OCI-LY1 (cell line): ENCODE measurements around the gene ACTG1.

ENCODE experiments used
- H2AFZ ChIP-seq: fragments of 200-600 bp; sonication (generic), shearing (Covaris generic); 2 replicates; pipeline ENCODE4 v1.6.0; 2014; ENCODE audit warnings: antibody characterized with exemption, mild to moderate bottlenecking, low read length
- H3F3A ChIP-seq: fragments of 200-600 bp; sonication (generic), shearing (Covaris generic); 2 replicates; pipeline ENCODE4 v1.6.0; 2014; ENCODE audit warnings: mild to moderate bottlenecking, antibody characterized with exemption, low read length, moderate library complexity; ENCODE audit not compliant: insufficient read depth
- H3K27ac ChIP-seq: fragments of 200-600 bp; sonication (generic); 2 replicates; pipeline ENCODE4 v1.5.1; 2014; ENCODE audit warnings: low read length, mixed run types, mild to moderate bottlenecking, low read depth; ENCODE audit not compliant: poor library complexity, severe bottlenecking
- H3K27me3 ChIP-seq: fragments of 200-600 bp; sonication (generic); 2 replicates; pipeline ENCODE4 v1.6.0; 2014; ENCODE audit warnings: antibody characterized with exemption, mild to moderate bottlenecking, low read length, moderate library complexity; ENCODE audit not compliant: insufficient read depth
- H3K36me3 ChIP-seq: fragments of 200-600 bp; sonication (generic); 2 replicates; pipeline ENCODE4 v1.6.1; 2014; ENCODE audit warnings: mild to moderate bottlenecking, antibody characterized with exemption, low read length, moderate library complexity, mixed read lengths; ENCODE audit not compliant: insufficient read depth
- H3K4me1 ChIP-seq: fragments of 200-600 bp; sonication (generic); 2 replicates; pipeline ENCODE4 v1.5.1; 2014; ENCODE audit warnings: mild to moderate bottlenecking, low read length, moderate library complexity; ENCODE audit not compliant: insufficient read depth, severe bottlenecking
- H3K4me2 ChIP-seq: fragments of 200-600 bp; sonication (generic), shearing (Covaris generic); 2 replicates; pipeline ENCODE4 v1.6.1; 2014; ENCODE audit warnings: low read length
- H3K4me3 ChIP-seq: fragments of 200-600 bp; sonication (generic); 2 replicates; pipeline ENCODE4 v1.5.1; 2014; ENCODE audit warnings: low read length, low read depth, mild to moderate bottlenecking, mixed read lengths; ENCODE audit not compliant: poor library complexity, severe bottlenecking
- H3K79me2 ChIP-seq: fragments of 200-600 bp; shearing (Covaris generic); 2 replicates; pipeline ENCODE4 v1.6.1; 2016; ENCODE audit warnings: mixed run types, low read length, mixed read lengths; ENCODE audit not compliant: insufficient read depth
- H3K9ac ChIP-seq: fragments of 200-600 bp; sonication (generic), shearing (Covaris generic); 2 replicates; pipeline ENCODE4 v1.6.1; 2014; ENCODE audit warnings: mild to moderate bottlenecking, low read length, mixed read lengths
- H3K9me2 ChIP-seq: fragments of 200-600 bp; sonication (generic), shearing (Covaris generic); 2 replicates; pipeline ENCODE4 v1.6.1; 2014; ENCODE audit warnings: low read depth, mild to moderate bottlenecking, low read length, mixed read lengths
- H3K9me3 ChIP-seq: fragments of 200-600 bp; shearing (Covaris generic); 2 replicates; pipeline ENCODE4 v1.6.1; 2014; ENCODE audit warnings: low read length, mixed read lengths
- H4K20me1 ChIP-seq: fragments of 200-600 bp; sonication (generic), shearing (Covaris generic); 2 replicates; pipeline ENCODE4 v1.6.0; 2016; ENCODE audit warnings: mild to moderate bottlenecking, low read length; ENCODE audit not compliant: insufficient read depth
- EZH2 ChIP-seq: fragments of 200-600 bp; sonication (generic), shearing (Covaris generic); IDR thresholded peaks from 2 replicates; pipeline ENCODE4 v1.8.0; 2017; ENCODE audit warnings: borderline replicate concordance, mixed run types, mild to moderate bottlenecking, antibody characterized with exemption, low read length, moderate library complexity, mixed read lengths
- TF ChIP-seq, protein P1 (sequence below): fragments of 200-600 bp; sonication (generic), shearing (Covaris generic); IDR thresholded peaks from 2 replicates; pipeline ENCODE4 v1.5.1; 2017; ENCODE audit warnings: mild to moderate bottlenecking, antibody characterized with exemption, low read length, moderate library complexity, mixed read lengths

Gene ACTG1

DNA sequence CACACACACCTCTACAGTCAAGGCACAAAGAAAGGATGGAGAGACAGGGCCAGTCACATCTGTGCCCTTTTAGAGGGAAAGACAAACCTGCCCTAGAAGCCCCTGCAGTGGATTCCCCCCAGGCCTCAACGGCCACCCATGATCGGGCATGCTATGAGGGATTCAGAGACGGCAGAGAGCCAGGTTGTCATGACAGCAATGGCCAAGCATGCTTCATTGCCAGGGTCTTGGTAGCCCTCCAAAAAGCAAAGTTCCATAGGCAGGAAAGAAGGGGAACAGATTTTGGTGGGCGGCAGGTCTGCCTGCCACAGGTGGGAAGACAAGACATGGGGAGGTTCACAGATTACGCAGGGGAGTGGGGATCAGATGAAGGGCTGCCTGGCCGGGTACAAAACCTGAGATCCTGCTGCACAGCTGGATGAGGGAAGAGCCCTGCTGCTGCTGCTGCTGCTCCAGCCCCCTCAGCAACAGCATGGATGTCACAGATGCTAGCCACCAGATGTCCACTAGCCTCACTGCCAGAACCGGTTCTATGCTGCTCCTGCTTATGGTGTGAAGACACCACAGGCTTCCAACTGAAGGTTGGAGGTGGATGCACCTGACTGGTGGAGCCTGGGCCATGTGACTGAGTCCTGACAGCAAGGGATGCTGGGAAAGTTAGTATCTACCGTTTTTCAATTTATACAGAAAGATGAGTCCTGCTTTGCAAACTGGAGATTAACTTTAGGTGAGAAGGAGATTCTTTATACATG, 17.8 kb downstream of the ACTG1 start:
- H3K4me2 ChIP-seq: no peak overlapping the region

DNA sequence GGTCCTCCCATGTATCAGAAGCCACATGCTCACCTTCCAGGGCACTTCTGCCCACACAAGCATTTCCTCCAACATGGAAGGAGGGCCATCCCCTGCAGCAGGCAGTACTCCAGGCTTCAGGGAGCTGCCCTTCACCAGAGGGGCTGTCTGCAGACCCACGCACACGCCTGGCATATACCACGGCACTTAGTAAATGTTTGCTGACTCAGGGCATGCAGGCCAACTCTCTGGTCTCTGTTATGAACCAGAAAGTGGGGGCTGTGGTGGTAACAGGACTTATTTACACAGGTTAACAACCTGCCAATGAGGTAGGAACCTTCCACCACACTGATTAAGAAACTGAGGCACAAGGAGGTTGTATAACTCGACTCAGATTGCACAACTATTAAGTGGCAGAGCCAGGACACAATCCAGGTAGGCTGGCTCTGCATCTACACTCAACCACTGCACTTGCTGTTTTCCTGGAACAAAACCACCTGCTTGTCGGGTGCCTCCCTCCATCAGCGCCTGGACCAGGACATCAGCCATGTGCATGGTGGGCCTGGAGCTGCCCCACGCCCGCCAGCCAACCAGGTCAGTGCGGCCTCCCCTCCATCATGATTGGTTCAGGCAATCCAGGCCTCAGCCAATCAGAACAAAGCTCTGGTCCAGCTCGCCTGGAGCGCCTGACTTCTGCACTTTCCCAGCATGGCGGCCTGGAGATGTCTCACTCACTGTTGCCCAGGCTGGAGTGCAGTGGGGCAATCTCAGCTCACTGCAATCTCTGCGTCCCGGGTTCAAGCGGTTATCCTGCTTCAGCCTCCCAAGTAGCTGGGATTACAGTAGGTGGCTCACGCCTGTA, 19.2 kb downstream of the ACTG1 start:
- peaks cover 9% of the 10 kb centered on the region; the same call in 1 of the 2 replicates for H3K27me3 ChIP-seq
- H4K20me1 ChIP-seq: no peaks in the 10 kb centered on the region
- H3K9ac ChIP-seq: no peak overlapping the region
- H3K79me2 ChIP-seq: no peaks in the 10 kb centered on the region
- H3K9me2 ChIP-seq: no peaks in the 10 kb centered on the region
- H3K27ac ChIP-seq: no peak overlapping the region
- no peak overlapping the region for H3K4me2 ChIP-seq
- no peaks in the 10 kb centered on the region for H3K36me3 ChIP-seq
- no peak overlapping the region for H2AFZ ChIP-seq
- no peaks in the 10 kb centered on the region for H3K9me3 ChIP-seq
- H3F3A ChIP-seq: no peaks in the 10 kb centered on the region
- H3K4me3 ChIP-seq: no peak overlapping the region
- peaks cover 6% of the 10 kb centered on the region for H3K4me1 ChIP-seq
- TF ChIP-seq, protein P1, sequence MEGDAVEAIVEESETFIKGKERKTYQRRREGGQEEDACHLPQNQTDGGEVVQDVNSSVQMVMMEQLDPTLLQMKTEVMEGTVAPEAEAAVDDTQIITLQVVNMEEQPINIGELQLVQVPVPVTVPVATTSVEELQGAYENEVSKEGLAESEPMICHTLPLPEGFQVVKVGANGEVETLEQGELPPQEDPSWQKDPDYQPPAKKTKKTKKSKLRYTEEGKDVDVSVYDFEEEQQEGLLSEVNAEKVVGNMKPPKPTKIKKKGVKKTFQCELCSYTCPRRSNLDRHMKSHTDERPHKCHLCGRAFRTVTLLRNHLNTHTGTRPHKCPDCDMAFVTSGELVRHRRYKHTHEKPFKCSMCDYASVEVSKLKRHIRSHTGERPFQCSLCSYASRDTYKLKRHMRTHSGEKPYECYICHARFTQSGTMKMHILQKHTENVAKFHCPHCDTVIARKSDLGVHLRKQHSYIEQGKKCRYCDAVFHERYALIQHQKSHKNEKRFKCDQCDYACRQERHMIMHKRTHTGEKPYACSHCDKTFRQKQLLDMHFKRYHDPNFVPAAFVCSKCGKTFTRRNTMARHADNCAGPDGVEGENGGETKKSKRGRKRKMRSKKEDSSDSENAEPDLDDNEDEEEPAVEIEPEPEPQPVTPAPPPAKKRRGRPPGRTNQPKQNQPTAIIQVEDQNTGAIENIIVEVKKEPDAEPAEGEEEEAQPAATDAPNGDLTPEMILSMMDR: no peak
- TF ChIP-seq EZH2: no peak

More for the DNA sequence above, 17.8 kb downstream of the ACTG1 start:
- Histone ChIP-seq H3K4me3 (no peak overlapping the region), H2AFZ (no peak overlapping the region), H3K27ac (no peak overlapping the region), H3K79me2 (no peaks in the 10 kb centered on the region), H3K36me3 (no peaks in the 10 kb centered on the region), H4K20me1 (no peaks in the 10 kb centered on the region), H3K27me3 (peaks cover 9% of the 10 kb centered on the region), H3K9me2 (no peaks in the 10 kb centered on the region), H3F3A (no peaks in the 10 kb centered on the region), H3K9me3 (no peaks in the 10 kb centered on the region), H3K9ac (no peak overlapping the region), H3K4me1 (peaks cover 5% of the 10 kb centered on the region)
- no peak for TF ChIP-seq EZH2
- TF ChIP-seq, protein P1: no peak

DNA sequence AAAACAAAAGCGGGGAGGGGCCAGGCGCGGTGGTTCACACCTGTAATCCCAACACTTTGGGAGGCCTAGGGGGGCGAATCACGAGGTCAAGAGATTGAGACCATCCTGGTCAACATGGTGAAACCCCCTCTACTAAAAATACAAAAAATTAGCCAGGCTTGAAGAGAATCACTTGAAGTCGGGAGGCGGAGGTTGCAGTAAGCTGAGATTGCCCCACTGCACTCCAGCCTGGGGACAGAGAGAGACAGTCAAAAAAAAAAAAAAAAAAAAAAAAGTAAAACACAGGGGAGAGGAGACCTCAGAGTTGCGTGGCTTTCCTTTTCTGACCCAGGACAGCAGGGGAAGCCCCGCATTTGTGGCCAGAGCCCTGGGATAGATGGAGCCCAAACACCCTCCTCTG, 19.9 kb downstream of the ACTG1 start:
- Histone ChIP-seq H3K4me3 (no peak overlapping the region), H3K9me3 (no peaks in the 10 kb centered on the region), H3K4me1 (peaks cover 11% of the 10 kb centered on the region), H3K27me3 (peaks cover 9% of the 10 kb centered on the region; the same call in 1 of the 2 replicates), H3K27ac (no peak overlapping the region), H3K4me2 (no peak overlapping the region), H3F3A (no peaks in the 10 kb centered on the region), H4K20me1 (no peaks in the 10 kb centered on the region), H3K9ac (no peak overlapping the region), H3K36me3 (no peaks in the 10 kb centered on the region), H3K9me2 (no peaks in the 10 kb centered on the region), H3K79me2 (no peaks in the 10 kb centered on the region), H2AFZ (no peak overlapping the region)
- TF ChIP-seq, protein P1: no peak
- no peak for TF ChIP-seq EZH2
